Occipital lobe (tissue), 2 donors: ENCODE results near the gene SACS. TPM values are rescaled to one million over a fixed set of nuclear protein-coding genes. Genes with fewer than 3 reads are reported as not detected.
A peak's percentile ranks its signal among the peaks of the same experiment; 100 is the strongest.
"Not testable (repeated sequence)": the region's sequence is repeated elsewhere in the genome, so short reads cannot be mapped to it uniquely, and the experiment has no call there.

Experiments used
- DNase-seq: peaks from one replicate; lab custom pipeline; 2025; lab: John Stamatoyannopoulos, UW
- total RNA-seq: library from RNA; depleted of rRNA; stranded (reverse); fragments of >200 nt; gene quantifications from one replicate; pipeline ENCODE4 v1.2.3, GENCODE V29; 2014

SACS gene
- total RNA-seq, 1 donor from 2014 or later: 177 TPM

DNA sequence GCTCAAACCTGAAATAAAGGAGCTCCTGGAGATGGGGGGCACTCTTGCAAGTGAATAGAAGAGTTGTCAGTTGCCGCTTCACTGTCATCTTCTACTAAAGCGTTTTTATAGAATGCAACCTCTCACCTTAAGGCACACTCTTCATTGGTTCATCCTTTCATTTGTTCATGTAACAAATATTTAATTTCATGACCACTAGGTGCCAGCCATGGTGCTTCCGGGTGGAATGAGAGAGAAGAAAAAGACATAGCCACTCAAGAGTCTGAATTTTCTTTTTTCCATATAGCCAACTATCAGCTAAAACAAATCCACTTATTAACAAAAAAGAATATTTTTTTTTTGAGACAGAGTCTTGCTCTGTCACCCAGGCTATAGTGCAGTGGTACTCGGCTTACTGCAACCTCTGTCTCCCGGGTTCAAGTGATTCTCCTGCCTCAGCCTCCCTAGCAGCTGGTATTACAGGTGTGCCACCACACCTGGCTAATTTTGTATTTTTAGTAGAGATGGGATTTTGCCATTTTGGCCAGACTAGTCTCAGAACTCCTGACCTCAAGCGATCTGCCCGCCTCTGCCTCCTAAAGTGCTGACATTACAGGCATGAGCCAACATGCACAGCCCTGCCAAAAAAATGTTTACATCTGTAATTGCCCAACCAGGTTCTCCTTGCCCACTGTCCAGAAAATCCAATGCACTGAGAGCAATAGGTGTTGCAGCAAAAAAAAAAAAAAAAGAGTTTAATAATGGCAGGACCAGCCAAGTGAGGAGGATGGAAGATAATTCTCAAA lies 22.1 kb upstream of the SACS start:
- DNase-seq: no peak

- DNase-seq: no peak
These were observed 19.6 kb upstream of the SACS start for GRCh38 chr13:23453132-23453531.

- no peak for DNase-seq
These were observed 17.0 kb upstream of the SACS start for GRCh38 chr13:23450340-23451046.

DNA sequence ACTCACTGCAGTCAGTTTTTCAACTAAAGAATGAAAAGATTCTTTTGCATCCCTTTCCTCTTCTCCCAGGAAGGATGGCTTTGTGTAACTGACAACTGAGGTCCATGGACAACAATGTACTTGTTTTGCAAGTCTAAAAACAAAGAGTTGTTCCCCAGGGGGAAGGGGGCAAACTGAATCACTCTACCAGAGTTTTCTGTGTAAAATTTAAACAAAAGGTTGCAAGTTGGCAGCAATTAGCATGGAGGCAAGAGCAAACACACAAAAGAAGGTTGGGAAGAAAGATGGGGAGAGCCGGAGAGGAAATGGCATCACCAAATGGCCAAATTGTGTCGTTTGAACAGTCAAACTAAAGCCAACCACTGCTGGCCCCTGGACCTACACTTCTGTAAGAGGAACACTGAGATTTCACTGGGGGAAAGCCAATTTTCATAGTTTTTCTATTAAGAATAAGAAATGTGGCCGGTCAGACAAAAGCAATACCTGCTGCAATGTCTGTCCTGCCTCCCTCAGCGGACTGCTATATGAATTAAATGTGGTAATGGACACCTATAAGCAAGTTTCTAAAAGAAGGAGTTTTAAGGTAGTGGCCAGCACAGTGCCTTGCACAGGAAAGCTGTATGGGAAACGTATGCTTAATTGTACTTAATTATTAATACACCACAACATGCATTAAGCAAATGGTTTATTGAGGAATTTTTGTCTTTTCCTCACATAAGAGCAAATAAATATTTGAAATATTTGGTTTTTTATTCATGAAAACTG lies 16.1 kb upstream of the SACS start:
- no peak for DNase-seq

- DNase-seq: no peak
These were observed 14.4 kb upstream of the SACS start for GRCh38 chr13:23447927-23448326.

GRCh38 chr13:23445794-23446193 lies 12.3 kb upstream of the SACS start:
- no peak for DNase-seq

- DNase-seq: no peak
These were observed 10.4 kb upstream of the SACS start for GRCh38 chr13:23443878-23444277.

DNA sequence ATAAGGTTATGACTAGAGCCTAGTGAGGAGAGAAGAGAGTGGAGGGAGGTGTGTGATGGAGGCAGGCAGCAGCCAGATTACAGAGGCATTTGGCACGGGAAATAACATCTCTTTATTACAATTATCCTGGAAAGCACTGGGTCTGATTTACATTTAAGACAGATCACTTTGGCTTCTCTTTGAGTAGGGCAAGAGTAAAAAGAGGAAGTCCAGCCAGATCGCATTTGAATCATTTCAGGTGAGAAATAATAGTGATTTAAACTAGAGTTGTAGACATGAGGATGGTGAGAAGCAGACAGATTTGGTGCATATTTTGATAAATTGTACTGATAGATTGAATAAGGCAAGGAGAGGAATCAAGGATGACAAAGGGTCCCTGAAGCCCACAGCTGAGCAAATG lies 9.6 kb upstream of the SACS start:
- DNase-seq: no peak

DNA sequence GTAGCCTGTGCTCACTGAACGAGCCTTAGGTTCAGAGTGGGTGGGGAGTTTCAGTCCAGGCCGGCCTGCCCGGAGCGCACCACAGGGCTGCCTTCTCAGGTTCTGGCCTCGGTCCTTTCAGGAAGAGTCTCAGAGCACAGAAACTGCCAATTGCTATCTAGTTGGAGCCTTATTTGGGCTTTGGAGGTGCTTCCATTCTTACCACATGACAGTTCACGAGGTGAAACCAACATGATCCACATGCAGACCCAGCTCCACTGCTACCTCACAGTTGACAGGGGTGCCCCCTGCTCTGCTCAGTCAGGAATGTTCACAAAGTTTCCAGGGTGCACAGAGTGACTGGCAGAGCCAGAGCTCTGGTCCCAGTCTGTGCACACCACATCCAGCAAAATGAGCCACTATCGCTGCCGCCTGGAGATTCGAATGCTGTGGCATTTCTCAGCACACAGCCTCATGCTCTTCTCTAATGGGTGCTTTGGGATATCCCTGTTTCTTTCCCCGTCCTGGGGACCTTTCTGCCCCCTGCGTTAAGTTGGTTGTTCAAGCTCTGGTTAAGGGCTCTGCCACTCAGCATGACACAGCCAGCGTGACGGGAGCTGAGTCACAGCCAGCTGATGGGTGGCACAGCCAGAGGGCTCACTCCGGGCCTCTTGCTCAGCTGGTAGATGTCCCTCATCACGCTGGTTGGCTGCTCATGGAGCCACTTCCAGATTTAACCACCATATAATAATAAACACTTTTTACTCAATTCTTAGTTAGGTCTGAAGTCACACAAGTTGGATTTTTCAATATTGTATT lies 7.5 kb upstream of the SACS start:
- DNase-seq: peak; percentile 7

DNA sequence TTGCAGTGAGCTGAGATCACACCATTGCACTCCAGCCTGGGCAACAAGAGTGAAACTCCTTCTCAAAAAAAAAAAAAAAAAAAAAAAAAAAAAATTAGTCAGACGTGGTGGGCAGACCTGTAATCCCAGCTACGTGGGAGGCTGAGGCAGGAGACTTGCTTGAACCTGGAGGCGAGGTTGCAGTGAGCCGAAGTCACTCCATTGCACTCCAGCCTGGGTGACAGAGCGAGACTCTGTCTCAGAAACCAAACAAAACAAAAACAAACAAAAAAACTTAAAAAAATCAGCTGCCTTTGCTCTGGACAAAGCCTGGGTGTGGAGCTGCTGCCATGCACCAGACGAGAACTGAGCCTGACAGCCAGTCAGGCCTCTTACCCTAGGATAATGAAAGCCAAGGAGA lies 6.8 kb upstream of the SACS start:
- not testable (repeated sequence) for DNase-seq

DNA sequence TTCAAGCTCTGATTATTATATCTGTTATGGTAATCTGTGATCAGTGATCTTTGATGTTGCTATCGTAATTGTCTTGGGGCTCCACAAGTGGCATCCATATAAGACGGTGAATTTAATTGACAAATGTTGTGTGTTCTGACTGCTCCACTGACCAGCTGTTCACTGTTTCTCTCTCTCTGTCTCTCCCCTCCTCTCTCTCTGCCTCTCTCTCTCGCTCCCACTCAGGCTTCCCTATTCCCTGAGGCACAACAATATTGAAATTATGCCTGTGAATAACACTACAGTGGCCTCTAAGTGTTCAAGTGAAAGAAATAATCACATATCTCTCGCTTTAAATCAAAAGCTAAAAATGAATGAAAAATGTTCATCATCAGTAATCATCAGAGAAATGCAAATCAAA lies 4.4 kb upstream of the SACS start:
- DNase-seq: no peak

DNA sequence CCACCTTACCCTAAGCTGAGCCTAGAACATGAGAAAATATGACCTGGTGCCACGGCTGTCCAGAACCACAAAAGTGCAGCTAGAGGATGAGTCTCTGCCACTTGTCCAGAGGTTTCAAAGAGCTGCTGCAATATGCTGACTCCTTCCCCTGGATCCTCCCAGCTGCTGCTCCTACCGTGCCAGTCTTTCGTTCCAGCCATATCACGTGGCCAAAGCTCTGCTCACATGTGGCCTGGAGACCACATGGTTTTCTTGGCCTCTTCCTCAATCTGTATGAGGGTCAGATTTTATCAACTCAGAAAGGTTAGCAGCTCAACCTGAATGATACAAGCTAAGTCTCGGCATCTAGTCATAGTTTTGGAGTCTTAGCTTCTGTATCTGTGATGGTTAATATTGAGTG lies 3.2 kb upstream of the SACS start:
- DNase-seq: no peak

- DNase-seq: no peak
These were observed 989 bp upstream of the SACS start for GRCh38 chr13:23434491-23434890.

DNA sequence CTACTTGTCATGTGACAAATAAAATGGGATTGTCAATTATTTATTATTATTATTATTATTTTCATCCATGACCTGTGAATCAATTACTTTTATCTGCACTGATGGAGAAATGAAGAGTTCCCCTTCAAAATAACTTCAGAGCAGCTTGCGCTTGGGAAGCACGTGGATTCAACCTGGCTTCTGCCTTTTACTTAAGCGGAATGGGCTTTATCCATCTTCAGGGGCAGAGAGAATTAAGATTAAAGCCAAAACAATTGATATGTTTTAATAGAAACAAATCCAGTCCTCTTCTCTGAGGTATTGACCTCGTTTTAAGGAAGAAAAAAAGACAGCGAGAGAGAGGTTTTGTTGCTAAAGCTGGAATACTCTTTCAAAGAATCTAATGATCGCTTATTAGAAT lies 876 bp downstream of the SACS start:
- no peak for DNase-seq

- no peak for DNase-seq
These were observed 2.8 kb downstream of the SACS start for GRCh38 chr13:23430664-23431063.

GRCh38 chr13:23427881-23428528 lies 5.5 kb downstream of the SACS start:
- no peak for DNase-seq

DNA sequence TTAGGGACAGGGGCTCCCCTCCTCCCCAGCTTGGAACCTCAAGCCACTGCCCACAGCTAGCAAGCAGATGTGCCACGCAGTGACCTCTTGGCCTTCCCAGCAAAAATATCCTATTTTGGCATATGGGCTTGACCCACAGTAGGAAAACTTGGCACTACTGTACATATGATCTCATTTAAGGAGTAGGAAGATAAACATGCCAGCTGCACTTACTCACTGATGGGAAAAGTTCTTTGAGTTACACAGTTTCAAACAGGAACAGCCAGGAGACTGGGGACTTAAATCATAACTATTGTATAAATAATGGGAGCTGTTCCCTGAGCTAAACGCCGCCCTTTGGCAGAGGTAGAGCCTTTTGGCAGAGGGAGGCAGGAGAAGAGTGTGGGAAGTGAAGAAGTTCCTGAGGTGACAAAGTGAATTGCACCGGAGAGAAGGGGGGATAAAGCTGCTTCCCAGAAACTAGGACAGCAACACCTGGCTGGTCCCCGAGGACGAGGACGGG lies 6.1 kb downstream of the SACS start:
- DNase-seq: peak; percentile 20

DNA sequence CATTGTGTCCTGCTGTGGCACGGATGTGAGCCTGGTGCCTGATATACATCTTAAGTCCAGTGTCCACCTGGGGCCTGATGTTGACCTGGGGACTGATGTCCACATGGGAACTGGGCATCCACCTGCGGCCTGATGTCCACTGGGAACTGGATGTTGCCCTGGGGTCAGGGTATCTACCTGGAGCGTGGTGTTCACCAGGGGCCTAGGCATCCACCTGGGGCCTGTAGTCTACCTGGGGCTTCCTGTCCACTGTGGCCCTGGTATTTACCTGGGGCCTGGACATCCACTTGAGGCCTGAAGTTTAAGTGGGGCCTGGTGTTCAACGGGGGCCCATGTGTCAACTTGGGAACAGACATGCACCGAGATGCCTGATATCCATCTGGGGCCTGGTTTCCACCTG lies 11.9 kb downstream of the SACS start:
- DNase-seq: no peak

DNA sequence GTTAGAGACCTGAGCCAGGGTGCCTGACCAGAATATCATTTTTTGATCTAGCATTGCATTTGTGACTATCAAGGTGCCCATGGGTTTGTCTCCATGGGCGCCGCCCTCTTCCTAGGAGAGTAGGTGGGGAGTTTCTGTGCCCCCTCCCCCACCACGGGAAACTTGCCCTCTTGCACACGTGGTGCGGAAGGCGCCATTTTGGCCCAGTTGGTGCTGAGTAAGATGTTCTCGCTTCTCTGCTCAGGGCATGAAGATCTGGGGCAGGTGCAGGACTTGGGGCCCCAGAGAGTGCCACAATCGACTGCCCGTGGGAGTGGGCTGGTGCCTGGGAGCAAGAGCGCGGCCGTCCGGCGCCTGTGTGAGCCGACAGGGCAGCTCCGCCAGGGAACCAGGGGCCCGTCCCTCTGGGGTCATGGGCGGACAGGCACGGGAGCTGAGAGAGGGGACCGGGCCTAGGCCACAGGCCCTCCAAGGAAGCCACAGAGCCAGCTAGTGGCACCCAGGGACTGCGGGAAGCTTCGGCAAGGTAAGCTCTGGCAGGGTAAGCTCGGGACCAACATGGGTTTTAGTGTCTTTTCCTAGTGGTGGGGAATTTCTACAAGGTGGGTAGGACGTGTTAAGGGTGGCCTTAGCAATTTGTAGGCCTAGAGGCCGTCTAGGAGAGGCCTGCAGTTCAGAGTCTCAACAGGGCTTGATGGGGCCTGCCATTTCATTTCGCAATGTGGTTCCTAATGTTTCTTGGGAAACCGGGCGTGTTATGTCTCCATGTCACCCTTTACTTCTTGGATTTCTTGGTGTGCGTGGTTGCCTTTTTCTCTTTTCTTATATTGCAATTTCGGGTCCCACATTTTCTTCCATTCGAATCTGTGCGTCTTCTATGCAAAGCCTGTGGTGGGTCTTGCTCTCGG lies 14.5 kb downstream of the SACS start:
- DNase-seq: no peak

DNA sequence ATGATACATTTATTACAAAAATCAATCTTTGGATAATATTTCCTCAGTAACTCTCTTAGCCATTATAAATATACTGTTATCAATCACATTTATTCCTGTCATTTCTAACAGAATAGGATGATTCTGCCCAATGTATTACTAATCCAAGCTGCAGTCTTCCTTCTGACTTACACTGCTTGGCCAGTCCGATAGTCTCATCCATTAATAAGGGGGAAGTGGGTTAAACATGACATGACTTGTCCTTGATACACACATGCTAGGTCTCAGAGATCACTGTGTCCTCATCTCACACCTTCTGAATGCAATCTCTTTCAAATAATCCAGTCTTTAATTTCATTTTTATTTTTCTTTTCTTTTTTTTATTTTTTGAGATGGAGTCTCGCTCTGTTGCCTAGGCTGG lies 18.8 kb downstream of the SACS start:
- DNase-seq: no peak
